KMS-11 (cell line): ENCODE data around the gene TLK1.
"Not testable (repeated sequence)": the region's sequence is repeated elsewhere in the genome, so short reads cannot be mapped to it uniquely, and the experiment has no call there.

Experiments used
- H2AFZ ChIP-seq: fragments of 200-600 bp; sonication (generic); 2 replicates; pipeline ENCODE4 v1.6.1; 2016; ENCODE audit warnings: antibody characterized with exemption, mixed run types, low read depth
- H3K27ac ChIP-seq: fragments of 200-600 bp; sonication (generic); 2 replicates; pipeline ENCODE4 v1.6.1; 2016; ENCODE audit warnings: mild to moderate bottlenecking, mixed run types
- H3K27me3 ChIP-seq: fragments of 200-600 bp; sonication (generic); 2 replicates; pipeline ENCODE4 v1.6.1; 2017; ENCODE audit warnings: mild to moderate bottlenecking, low read depth, mixed run types, moderate library complexity; ENCODE audit not compliant: insufficient read depth
- H3K36me3 ChIP-seq: fragments of 200-600 bp; sonication (generic); 2 replicates; pipeline ENCODE4 v1.6.1; 2017; ENCODE audit warnings: mild to moderate bottlenecking, mixed run types; ENCODE audit not compliant: insufficient read depth
- H3K4me1 ChIP-seq: fragments of 200-600 bp; sonication (generic); 2 replicates; pipeline ENCODE4 v1.6.1; 2016; ENCODE audit warnings: mild to moderate bottlenecking, low read depth, mixed run types; ENCODE audit not compliant: poor library complexity, severe bottlenecking
- H3K4me2 ChIP-seq: fragments of 200-600 bp; sonication (generic); 2 replicates; pipeline ENCODE4 v1.7.0; 2016; ENCODE audit warnings: mild to moderate bottlenecking, mixed run types
- H3K4me3 ChIP-seq: fragments of 200-600 bp; sonication (generic); IDR thresholded peaks from 2 replicates; pipeline ENCODE4 v1.6.1; 2017; ENCODE audit warnings: low read depth, low read length, mixed read lengths; ENCODE audit not compliant: insufficient read depth
- H3K79me2 ChIP-seq: fragments of 200-600 bp; sonication (generic); 2 replicates; pipeline ENCODE4 v1.6.1; 2016; ENCODE audit warnings: low read depth, mixed run types; ENCODE audit not compliant: insufficient read depth
- H3K9ac ChIP-seq: fragments of 200-600 bp; sonication (generic); 2 replicates; pipeline ENCODE4 v1.6.1; 2016; ENCODE audit warnings: mild to moderate bottlenecking, mixed run types
- H4K20me1 ChIP-seq: fragments of 200-600 bp; sonication (generic); 2 replicates; pipeline ENCODE4 v1.6.1; 2016; ENCODE audit warnings: mild to moderate bottlenecking, mixed run types; ENCODE audit not compliant: insufficient read depth
- TF ChIP-seq, protein P1 (sequence below): fragments of 200-600 bp; sonication (generic); conservative IDR thresholded peaks from 2 replicates; pipeline ENCODE4 v1.6.1; 2017; ENCODE audit warnings: low read depth, mild to moderate bottlenecking, antibody characterized with exemption, low read length, moderate library complexity, mixed read lengths

Gene TLK1

DNA sequence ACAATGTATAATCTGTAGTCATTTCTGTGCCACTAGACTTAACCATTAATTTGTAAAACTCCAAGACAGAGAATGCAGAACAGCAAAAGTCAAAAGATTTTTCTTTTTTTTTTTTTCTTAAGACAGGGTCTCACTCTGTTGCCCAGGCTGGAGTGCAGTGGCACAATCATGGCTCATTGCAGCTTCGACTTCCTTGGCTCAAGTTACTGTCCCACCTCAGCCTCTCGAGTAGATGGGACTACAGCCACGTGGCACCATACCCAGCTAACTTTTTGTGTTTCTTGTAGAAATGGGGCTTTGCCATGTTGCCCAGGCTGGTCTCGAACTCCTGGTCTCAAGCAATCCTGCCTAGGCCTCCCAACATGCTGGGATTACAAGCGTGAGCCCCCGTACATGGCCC lies 80.1 kb downstream of the TLK1 start:
- Histone ChIP-seq H3K4me1 (no peaks in the 10 kb centered on the region), H4K20me1 (no peaks in the 10 kb centered on the region; the same call in 1 of the 2 replicates), H3K4me3 (no peak overlapping the region), H3K27ac (no peak overlapping the region), H3K9ac (no peak overlapping the region), H2AFZ (no peak overlapping the region), H3K36me3 (no peaks in the 10 kb centered on the region; the same call in 1 of the 2 replicates), H3K27me3 (no peaks in the 10 kb centered on the region), H3K4me2 (no peak overlapping the region), H3K79me2 (peaks cover 12% of the 10 kb centered on the region; the same call in 1 of the 2 replicates)
- TF ChIP-seq, protein P1, sequence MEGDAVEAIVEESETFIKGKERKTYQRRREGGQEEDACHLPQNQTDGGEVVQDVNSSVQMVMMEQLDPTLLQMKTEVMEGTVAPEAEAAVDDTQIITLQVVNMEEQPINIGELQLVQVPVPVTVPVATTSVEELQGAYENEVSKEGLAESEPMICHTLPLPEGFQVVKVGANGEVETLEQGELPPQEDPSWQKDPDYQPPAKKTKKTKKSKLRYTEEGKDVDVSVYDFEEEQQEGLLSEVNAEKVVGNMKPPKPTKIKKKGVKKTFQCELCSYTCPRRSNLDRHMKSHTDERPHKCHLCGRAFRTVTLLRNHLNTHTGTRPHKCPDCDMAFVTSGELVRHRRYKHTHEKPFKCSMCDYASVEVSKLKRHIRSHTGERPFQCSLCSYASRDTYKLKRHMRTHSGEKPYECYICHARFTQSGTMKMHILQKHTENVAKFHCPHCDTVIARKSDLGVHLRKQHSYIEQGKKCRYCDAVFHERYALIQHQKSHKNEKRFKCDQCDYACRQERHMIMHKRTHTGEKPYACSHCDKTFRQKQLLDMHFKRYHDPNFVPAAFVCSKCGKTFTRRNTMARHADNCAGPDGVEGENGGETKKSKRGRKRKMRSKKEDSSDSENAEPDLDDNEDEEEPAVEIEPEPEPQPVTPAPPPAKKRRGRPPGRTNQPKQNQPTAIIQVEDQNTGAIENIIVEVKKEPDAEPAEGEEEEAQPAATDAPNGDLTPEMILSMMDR = no peak

DNA sequence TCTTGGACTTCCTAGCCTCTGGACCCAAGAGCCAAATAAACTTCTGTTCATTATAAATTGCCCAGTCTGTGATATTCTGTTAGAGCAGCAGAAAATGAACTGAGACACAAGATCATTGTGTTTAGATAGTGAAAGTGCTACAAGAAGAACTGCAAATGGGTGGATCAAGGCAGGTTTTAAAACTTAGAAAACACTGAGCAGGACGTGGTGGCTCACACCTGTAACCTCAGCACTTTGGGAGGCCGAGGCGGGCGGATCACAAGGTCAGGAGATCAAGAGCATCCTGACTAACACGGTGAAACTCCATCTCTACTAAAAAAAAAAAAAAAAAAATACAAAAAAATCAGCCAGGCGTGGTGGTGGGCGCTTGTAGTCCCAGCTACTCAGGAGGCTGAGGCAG lies 84.3 kb downstream of the TLK1 start:
- H3K79me2 ChIP-seq, H3K4me2 ChIP-seq, H3K36me3 ChIP-seq, H3K4me1 ChIP-seq, H2AFZ ChIP-seq, H3K4me3 ChIP-seq, H3K27me3 ChIP-seq, H4K20me1 ChIP-seq, H3K27ac ChIP-seq, H3K9ac ChIP-seq: not testable (repeated sequence)

DNA sequence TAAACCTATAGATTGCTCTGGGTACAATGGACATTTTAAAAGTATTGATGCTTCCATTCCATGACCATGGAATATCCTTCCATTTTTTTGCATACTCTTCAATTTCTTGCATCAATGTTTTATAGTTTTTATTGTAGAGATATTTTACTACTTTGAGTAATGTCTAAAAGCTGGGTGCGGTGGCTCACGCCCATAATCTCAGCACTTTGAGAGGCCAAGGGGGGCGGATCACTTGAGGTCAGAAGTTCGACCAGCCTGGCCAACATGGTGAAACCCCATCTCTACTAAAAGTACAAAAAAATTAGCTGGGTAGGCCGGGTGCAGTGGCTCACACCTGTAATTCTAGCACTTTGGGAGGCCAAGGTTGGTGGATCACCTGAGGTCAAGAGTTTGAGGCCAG lies 88.5 kb downstream of the TLK1 start:
- Histone ChIP-seq H3K4me3 (no peak overlapping the region), H3K27ac (no peak overlapping the region), H3K36me3 (no peaks in the 10 kb centered on the region; the same call in 1 of the 2 replicates), H3K4me2 (no peak overlapping the region), H4K20me1 (no peaks in the 10 kb centered on the region), H3K4me1 (no peaks in the 10 kb centered on the region), H3K79me2 (no peaks in the 10 kb centered on the region), H3K27me3 (no peaks in the 10 kb centered on the region), H3K9ac (no peak overlapping the region), H2AFZ (no peak overlapping the region)
- TF ChIP-seq, protein P1 = no peak

DNA sequence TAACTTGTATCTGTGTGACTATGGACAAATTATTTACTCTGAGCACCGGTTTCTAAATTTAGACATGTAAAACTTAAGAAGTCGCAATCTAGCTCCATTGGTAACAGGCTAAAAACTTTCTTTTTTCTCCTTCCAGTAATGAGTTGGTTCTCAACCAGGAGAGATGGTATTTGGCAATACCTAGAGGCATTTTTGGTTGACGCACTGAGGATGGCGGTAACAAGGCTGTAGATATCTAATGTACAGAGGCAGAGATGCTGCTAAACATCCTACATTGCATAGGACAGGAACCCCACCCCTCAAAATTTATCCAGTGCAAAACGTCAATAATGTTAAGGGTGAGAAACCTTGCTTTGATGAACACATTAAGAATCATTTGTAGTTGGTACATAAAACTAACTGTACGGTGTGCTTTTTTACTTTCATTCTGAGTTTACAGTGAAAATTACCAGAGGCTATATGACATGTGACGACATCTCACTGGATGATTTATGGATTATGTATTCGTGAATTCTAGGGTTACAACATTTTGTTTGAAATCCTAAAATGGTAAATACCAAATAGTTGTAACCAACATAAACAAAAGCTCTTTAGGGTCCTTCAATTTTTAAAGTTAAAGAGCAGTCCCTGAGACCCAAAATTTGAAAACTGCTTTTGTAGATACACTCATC lies 91.3 kb downstream of the TLK1 start:
- Histone ChIP-seq H3K4me2 (no peak overlapping the region), H3K36me3 (no peaks in the 10 kb centered on the region), H3K27me3 (no peaks in the 10 kb centered on the region)

DNA sequence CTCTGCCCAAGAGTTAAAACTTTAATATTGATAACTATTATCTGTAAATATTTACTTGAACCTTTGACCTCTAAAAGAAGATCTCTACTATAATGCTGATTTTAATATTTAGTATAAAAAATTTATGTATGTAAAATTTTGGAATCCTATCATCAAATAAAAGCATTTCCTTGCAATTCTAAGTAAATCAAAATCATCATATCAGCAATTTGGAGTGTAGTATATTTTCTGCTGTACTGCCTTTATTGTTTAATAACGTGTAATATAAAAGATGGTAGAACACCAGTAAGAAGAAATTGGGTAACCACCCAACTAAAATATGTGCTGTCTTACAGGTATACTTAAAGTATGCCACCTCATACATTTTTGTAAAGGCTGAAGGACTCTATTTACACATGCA lies 94.6 kb downstream of the TLK1 start:
- no peaks in the 10 kb centered on the region for H3K4me1 ChIP-seq
- no peaks in the 10 kb centered on the region for H3K27me3 ChIP-seq
- H3K36me3 ChIP-seq = no peaks in the 10 kb centered on the region
- H2AFZ ChIP-seq = no peak overlapping the region
- H3K9ac ChIP-seq = no peak overlapping the region
- H3K27ac ChIP-seq = no peak overlapping the region
- no peaks in the 10 kb centered on the region for H4K20me1 ChIP-seq
- H3K4me3 ChIP-seq = no peak overlapping the region
- TF ChIP-seq, protein P1 = no peak
- no peaks in the 10 kb centered on the region for H3K79me2 ChIP-seq
- no peak overlapping the region for H3K4me2 ChIP-seq

More for the DNA sequence above, 91.3 kb downstream of the TLK1 start:
- Histone ChIP-seq H3K4me3 (no peak overlapping the region), H2AFZ (no peak overlapping the region), H3K4me1 (no peaks in the 10 kb centered on the region), H4K20me1 (no peaks in the 10 kb centered on the region), H3K9ac (no peak overlapping the region), H3K79me2 (no peaks in the 10 kb centered on the region), H3K27ac (no peak overlapping the region)
- TF ChIP-seq, protein P1 = no peak
